SKM-1 (cell line): ENCODE data around the gene CXCL12.

Experiments used
- DNase-seq: peaks from one replicate; lab custom pipeline; 2025; ENCODE audit not compliant: unreplicated experiment; lab: John Stamatoyannopoulos, UW

Gene CXCL12

DNA sequence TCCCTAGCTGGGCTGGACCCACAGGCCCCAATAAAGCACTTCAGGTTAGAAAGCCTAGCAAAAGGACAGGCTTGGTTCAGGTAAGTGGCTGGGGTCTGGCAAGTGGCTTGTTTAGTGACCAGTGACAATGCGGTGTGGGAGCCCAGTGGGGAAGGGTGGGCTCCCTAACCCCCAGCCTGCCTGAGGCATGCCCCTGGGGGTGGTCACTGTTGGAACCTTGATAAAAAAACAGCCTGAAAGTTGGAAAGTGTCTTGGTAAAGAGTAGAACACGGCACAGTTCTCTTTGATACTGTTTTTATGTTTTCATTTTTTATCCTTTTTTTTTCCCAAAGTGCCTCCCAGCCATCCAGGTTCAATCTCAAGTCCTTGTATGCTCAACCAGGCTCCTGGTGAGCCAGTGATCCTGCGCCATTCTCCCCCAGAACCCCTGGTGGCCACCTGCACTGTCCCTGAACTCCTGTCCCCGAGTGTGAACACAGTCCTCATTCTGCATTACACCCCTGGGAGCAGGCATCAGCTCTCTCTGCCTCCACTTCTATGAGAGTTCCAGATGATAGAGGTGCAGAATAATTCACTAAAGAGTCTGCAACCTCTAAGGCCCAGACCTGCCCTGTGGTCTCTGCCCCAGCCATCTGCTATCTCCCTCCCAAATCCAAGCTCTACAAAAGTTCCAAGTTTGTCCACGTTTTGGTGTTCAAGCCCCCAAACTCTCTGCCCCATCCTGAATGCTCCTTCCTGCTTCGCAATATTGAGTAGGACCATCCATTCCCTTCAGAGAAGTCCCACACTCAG is 15.0 kb upstream of the CXCL12 start:
- no peak for DNase-seq

DNA sequence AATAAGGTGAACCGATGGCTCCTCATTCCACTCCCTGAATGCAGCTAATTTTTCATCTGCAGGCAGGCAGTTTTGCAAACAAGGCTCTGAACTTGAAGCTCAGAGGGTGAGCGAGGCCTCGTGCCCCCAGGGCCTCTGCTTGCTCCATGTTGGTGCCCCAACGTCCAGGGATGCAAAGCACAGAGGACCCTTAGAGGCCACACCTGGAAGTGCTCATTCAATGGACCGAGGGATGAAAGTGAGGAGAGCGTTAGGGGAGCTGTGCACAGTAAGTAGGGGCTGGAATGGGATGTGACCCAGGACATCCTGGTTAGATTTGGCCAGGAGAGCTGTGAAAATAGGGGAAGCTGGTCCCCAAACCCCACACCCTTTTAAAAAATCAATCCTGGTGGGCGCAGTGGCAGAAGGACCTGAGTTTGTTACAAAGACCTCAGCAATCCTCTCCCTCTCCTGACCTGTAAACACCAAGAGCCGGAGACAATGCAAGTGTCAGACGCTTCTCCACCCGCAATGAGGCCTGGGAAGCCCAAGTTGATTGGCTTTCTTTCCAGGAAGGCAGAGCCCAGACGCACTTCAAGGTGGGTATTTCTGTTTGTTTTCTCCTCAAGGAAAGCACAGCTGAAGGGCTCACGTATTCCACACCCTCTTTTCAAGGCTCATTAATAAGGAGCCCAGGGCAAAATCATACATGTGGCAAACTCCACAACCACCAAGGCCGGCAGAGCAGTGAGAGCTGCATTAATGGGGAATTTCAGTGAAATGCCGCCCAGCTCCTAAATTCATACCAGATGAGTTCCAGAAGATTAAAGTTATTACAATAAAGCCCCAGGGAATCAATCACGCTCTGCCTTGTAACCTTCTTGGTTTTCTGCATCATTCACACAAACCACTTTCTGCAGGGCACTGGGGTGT is 14.1 kb upstream of the CXCL12 start:
- DNase-seq, result no peak

DNA sequence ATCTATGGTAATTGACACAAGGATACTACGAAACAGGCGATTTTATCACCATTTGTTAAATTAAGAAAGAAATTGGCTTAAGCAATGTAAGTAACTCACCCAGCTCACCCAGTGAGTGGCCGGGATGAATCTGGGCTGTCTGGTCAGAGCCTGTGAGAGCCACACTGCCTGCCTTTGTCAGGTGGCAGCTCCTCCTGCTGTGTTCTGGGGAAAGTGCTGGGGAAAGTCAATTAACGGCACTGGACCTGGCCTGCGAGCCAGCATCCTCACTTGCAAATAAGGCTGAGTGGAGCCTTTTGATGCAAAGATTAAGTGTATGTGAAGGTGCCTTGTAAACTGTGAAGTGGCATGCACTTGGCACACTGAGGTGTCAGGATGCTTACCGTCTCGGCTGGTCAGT is 13.4 kb upstream of the CXCL12 start:
- DNase-seq, result no peak

DNA sequence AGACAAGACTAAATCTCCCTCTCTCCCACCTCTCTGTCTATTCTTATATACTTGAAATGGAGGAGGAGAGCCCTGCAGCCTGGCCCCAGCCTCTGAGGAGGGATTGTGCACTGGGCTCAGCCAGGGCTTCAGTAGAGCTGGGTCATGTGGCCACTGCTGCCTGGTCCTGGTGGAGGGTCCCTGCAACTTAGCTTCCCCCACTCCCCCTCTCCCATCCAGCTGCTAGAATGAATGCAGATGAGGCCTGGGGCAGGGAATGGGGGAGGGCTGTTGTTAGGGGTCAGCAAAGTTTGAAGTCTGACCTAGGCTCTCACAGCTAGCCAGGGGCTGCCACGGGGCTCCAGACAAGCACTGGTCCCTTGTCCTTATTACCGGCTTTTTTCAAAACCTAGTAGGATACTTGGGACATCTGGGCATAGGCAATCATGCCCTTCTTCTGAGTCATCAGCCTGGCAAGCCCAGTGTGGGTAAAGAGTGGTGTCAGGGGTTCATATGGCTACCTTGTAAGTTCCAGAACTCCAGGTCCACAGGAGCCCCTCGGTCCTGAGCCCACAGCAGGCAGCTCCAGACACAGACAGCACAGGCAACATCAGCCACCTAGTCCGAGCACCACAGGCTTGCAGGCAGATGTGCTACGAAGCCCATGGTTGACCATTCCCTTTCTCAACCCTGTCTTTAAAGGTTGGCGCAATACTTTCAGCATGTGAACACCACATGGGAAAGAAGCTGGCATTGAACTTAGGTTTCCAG is 12.8 kb upstream of the CXCL12 start:
- DNase-seq, result no peak

DNA sequence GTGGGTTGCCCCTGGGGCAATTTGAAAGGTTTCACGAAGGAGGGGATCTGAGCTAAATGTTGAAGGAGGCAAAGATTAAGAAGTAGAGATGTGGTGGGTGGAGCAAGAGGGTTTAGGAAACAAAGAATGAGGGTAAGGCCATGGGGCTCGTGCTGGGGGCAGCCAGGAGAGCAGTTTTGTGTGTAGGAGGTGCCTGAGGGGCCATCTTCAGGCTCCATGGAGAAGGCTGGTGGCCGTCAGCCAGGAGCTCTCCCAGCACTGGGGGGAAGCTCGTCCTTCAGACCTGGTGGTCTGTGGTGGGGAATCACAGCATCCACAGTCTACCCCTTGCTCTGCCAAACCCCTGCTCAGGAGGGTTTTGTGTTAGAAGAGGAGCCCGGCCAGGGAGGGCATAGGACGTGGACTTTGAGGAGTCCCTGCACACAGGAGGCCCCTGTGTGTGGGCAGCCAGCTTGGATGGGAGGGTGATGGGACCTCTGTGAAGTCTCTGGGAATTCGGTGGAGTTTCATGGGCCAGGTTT is 11.8 kb upstream of the CXCL12 start:
- no peak for DNase-seq

DNA sequence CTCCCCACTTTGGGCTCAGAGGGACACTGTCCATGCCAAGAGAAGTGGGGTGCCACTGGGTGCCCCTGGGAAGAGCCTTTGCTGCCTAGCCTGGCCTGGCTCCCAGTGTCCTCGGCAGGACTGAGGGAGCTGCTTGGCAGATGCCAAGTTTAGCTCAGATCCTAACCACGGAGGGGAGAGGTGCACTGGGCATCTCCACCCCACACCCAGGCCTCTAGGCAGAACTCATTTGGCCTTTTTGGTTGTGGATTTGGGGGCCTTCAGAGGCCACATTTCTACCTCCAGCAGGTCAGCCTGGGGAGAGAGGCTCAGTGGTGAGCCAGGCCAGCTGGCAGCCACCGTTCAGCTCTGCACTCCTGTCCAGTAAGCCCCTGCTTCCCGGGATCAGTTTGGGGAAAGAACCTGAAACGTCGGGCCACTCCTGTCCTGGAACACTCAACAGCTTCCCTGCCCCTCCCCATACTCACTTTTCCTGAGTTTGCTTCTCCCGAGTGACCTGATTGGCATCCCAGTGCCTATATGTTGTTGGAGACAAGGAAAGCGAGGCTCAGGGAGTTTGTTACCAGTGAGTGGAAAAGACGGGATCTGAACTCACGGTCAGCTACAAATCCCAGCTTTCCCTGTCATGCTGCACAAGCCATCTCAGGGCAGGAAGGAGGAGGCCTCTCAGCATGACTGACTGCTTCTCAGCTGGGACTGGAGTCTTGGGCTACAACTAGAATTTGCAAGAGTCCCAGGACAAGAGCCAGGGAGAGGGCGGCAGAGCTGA is 11.2 kb upstream of the CXCL12 start:
- DNase-seq, result no peak

DNA sequence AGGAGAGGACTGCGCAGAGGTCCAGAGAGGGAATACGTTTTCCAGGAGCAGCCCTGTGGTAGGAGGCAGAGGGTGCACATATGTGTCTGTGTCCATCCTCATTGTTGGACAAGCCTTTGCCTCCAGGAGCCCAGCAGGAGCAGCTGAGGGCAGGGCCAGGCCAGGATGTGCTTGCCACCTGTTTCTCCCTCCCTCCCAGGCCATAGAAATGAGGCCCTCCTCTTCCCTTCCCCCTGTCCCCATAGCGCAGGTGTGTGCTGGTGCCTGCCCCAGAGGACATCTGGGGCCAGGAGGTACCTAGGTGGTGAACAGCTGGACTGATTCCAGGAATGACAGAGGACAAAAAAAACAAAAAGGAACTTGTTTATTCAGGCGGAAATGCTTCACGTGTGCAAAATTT is 10.5 kb upstream of the CXCL12 start:
- DNase-seq, result no peak

DNA sequence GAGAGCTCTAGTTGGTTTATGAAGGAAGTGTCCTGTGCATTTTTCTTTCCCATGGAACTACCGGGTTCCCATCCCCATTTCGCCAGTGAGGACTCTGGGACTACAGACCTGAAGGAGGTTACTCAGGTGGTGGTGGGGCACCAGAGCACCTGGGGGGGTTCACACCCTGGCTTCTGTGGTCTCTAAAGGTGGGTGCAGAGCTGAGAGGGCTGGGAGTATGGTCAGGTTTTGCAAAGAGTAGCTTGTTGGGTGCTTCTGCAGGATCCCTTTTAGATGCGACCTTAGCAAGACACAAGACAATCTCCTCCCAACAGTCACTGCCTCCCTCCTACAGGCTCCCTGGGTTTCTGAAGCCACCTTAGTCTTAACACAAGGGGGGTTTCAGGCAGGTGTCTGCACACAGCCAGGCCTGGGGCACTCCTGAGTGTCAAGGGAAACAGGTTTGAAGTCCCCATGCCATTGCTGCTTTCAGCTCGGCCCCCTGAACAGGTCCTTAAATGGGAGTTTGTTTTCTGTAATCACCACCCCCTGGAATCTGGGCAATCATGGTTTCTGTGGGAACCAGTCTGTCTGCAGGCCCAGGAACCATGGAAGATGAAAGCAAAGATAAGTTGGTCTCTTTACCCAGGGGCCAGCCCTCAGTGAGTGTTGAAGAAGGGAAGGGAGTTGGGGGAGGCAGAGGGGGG is 9.9 kb upstream of the CXCL12 start:
- DNase-seq, result no peak

DNA sequence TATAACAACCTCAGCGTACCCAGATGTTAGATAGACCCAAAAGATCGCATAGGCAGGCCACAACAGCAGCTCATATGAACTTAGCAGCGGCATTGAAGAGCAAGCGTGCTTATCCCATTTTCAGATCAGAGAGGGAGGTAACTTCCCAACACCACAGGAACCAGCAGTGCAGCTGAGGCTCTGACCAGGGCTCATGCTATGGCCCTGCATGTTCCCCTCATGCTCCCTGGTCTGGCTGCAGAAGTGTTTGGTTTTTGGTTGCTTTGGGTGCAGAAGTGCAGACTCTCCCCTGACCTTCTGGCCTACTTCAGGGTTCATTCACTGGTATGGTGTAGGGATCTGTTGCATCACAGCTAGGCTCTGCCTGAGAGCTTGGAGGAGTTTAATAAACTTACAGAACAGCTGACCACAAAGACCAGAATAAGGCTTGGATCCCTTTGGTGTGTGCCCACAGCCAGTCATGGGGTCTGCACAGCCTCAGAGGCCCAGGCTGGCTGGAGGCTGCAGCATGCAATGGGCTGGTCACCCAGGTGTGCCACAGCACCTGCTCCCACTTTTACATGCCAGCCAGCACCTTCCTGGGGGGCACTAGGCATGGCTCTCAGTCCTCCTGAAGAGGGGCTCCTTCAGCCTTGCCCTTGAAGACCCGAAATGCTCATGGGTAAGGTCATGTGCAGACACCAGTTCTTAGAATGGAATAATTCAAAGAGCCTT is 9.1 kb upstream of the CXCL12 start:
- no peak for DNase-seq

DNA sequence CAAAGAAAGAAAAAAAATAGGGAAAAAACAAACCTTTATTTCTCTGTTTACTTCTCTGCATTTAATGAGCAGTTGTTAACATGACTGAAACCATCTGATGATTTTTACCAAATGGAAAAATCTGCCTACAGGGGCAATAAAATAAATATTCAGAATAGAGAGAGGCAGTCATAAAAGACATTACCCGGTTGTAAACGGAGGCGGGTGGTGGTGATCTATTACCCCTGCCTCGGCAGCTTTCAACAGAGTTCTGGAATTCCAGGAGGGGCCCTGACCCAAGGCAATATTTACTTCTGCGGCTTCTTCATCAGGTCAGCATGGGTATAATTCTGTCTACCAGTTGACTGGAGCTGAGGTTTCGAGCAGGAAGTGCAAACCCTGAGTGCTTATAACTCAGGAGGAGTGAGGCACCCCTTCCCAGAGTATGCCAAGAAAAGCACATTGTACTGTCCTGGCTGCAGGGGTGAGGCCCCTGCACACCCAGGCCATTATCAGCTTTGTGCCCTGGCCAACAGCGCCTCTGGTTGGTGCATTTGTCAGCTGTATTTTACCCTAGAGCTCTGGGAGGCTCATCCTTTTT is 8.2 kb upstream of the CXCL12 start:
- DNase-seq, result no peak

DNA sequence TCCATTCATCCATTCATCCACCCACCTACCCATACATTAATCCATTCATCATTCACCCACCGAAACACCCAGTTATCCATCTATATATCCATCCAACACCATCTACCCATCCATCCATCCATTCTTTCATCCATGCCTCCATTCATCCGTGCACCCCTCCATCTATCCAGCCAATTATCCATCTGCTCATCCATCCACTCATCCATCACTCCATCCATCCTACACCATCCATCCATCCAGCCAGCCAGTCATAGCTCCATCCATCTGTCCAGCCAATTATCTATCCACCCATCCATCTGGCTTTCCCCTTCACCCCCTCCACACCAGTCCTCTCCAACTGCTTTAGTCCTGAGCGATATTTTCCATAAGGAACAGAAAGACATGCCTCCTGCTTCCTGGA is 7.5 kb upstream of the CXCL12 start:
- no peak for DNase-seq

DNA sequence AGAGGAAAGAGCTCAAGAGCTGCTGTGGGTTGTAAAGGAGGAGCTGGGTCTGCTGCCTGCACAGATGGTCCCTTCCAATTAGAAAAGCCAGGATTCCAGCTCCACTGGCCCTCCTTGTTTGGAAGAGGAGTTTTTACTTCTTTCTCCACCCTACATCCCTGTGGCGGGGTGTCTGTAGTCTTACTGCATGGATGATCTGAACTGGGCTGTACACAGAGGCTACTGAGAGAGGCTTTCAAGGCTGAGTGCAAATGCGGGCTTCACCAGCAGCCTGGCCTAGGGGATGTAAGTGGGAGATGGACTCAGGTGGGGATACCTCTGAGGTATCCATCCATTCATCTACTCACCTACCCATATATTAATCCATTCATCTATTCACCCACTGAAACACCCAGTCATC is 7.1 kb upstream of the CXCL12 start:
- no peak for DNase-seq

DNA sequence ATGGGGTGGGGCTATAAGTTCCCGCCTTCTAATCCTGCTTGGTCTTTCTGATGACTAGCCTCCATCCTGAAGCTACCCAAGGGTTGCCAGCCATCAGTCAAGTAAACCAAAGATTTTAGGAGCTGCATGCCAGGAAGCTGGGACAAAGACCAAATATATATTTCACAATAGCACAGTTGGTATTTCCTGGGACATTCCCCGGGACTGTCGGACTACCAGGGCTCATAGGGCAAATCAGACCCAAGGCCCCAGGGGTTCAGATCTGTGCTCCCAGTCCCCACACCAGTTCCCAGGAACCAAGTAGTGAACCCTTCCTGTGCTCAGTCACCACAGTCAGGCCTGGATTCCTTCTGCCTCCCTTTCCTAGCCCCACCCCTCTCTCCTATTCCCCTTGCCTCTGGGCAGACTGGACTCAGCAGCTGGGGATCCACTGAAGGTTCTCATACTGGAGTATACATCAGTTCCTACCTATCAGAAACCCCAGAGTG is 5.7 kb upstream of the CXCL12 start:
- no peak for DNase-seq

DNA sequence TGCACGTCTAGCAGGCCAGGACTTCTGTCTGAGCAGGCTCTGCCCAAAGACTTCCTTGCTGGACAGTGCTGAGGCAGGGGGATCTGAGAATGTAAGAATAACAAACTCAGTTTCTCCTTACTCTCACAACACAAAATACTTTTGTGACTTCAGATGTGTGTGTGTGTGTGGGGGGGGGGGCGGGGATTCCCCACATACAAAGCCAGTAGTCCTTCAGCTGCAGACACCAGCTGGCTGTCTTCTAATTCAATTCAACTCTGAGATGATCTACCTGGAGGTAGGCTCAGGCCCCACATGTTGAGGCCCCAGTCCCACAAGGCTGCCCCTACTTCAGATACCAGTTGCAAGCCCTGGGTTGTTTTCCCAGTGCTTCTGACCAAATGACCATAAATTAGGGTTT is 4.7 kb upstream of the CXCL12 start:
- no peak for DNase-seq

DNA sequence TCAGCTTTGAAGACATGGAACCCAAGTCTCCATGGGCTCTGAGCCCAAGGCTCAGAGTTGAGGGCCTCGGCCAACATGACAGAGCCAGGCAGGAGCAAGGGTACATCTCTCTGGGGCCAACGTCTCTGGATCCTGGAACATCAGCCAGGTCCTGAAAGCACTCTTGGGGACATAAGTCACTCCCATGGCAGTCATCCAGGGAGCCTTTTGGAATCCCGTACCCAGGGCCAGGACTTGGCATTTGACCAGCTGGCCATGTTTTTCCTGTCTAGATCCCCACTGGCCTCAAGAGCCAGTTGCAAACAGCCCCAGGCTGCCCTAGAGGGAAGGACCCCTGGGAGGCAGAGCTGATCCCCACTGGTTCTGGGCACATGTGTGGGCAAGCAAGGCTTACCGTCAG is 4.3 kb upstream of the CXCL12 start:
- DNase-seq, result no peak

DNA sequence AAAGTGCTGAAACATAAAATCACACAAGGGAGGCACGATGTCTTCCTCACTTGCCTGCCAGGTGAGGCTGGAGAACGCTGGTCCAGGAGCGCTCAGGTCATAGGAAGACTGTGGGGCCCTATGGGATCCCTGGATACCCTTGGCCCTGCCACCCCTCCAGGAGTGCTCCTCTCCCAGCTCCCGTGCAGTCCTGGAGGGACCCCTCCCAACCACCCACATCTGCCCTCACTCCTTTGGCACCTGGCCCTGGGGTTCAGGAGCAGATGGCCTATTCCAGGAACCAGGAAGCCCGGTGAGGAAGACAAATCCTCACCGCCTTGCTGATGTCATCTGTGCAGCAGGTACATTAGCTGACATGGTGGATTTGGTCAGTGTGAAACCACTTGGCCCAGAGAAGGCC is 3.7 kb upstream of the CXCL12 start:
- no peak for DNase-seq

DNA sequence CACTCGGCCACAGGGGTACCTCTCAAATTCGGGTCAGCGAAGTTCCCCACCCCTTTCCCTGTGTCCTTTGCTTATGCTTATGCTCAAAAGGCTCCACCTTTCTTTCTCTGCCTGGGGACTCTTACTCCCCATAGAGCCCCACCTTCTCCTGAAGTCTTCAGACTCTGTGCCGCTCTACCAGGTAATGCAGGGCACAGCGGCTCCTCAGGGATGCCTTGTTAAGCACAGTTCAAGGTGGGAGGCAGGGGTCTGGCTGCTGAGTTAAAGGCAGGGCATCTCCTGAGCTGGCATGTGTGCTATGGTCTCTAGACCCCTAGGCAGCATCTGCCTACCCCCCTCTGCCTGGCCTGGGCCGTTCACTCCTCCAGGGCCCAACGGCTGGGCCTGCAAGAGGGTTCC is 3.0 kb upstream of the CXCL12 start:
- DNase-seq, result no peak

DNA sequence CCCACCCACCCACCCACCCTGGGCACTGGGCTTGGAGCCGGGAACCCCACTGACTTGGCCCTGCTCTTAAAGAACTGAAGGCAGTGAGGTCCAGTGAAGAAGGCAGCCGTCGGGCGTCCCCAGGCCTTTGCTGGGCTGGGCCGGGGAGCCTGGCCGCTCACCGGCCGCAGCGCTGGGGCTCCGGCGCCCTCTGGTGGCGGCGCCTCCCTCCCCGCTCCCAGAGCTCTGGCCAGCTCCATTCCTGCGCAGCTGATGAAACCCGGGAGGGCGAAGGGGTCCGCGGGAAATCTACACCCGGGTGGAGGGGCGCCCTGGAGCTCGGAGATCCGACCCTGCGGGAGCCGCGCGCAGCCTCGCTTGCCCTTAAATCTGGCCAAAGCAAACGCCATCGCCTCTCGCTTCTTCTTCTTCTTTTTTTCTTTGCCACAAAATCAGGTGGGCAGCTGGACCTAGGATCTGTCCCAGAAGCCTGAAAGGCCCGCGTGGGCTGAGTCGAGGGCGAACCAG is 1.7 kb upstream of the CXCL12 start:
- DNase-seq, result no peak
